ENCODE results near the gene ABO. TPM values are rescaled to one million over a fixed set of nuclear protein-coding genes. Genes with fewer than 3 reads are reported as not detected.
"Not testable (repeated sequence)": the region's sequence is repeated elsewhere in the genome, so short reads cannot be mapped to it uniquely, and the experiment has no call there.

Gene ABO
- total and polyA plus RNA-seq, 2 donors from 2014 or later, result 25.0 to 29.0 TPM

- intact Hi-C loops (cut with DNase I), result no loop called here
- H3K4me1 ChIP-seq (ENCODE audit: control insufficient read depth in 2 of 3, insufficient read depth in 2 of 3, low read depth in 1 of 3, low read length in 3 of 3), result peaks cover 0 to 4% (median 2%) of the 10 kb centered on the region in 3 donors
- H3K27ac ChIP-seq (ENCODE audit: low read depth in 2 of 2, low read length in 2 of 2), result no peak overlapping the region
- H3K9ac ChIP-seq (ENCODE audit: low read length in 3 of 3), result no peak overlapping the region
- FAIRE-seq (no peak), DNase-seq (no peak)
- H3K36me3 ChIP-seq (ENCODE audit: control insufficient read depth in 2 of 3, insufficient read depth in 3 of 3, low read length in 3 of 3), result no peaks in the 10 kb centered on the region
- H3K4me3 ChIP-seq (ENCODE audit: low read length in 3 of 3), result peak overlapping the region in 1 of 3 donors; percentile 60
- TF ChIP-seq CTCF (IDR thresholded peaks at IDR 0.05; ENCODE audit: borderline replicate concordance, extremely low read depth, insufficient read depth), result no peak
- H3K9me3 ChIP-seq (ENCODE audit: control insufficient read depth in 2 of 3, insufficient read depth in 1 of 3, low read length in 3 of 3), result no peaks in the 10 kb centered on the region
- H3K27me3 ChIP-seq (ENCODE audit: control insufficient read depth, insufficient read depth, low read length), result peaks cover 2% of the 10 kb centered on the region
Measured at GRCh38 chr9:133273098-133273497, 1.9 kb downstream of the ABO start.

- FAIRE-seq, result no peak
- Histone ChIP-seq H3K36me3 (ENCODE audit: control insufficient read depth in 2 of 3, insufficient read depth in 3 of 3, low read length in 3 of 3) (no peaks in the 10 kb centered on the region), H3K4me1 (ENCODE audit: control insufficient read depth in 2 of 3, insufficient read depth in 2 of 3, low read depth in 1 of 3, low read length in 3 of 3) (peaks cover 0 to 4% (median 2%) of the 10 kb centered on the region in 3 donors), H3K27ac (ENCODE audit: low read depth in 2 of 2, low read length in 2 of 2) (peak overlapping the region in 1 of 2 donors; percentile 51), H3K9ac (ENCODE audit: low read length in 3 of 3) (no peak overlapping the region), H3K27me3 (ENCODE audit: control insufficient read depth, insufficient read depth, low read length) (no peaks in the 10 kb centered on the region), H3K9me3 (ENCODE audit: control insufficient read depth in 2 of 3, insufficient read depth in 1 of 3, low read length in 3 of 3) (no peaks in the 10 kb centered on the region), H3K4me3 (ENCODE audit: low read length in 3 of 3) (no peak overlapping the region)
- intact Hi-C loops (cut with DNase I), result no loop called here
- DNase-seq, result peak in 1 of 5 donors; percentile 20
- TF ChIP-seq CTCF (IDR thresholded peaks at IDR 0.05; ENCODE audit: borderline replicate concordance, extremely low read depth, insufficient read depth), result no peak
Measured at GRCh38 chr9:133269537-133270362, 5.3 kb downstream of the ABO start.

- peak; percentile 50 for FAIRE-seq
- peak overlapping the region in 1 of 2 donors; percentile 51 for H3K27ac ChIP-seq (ENCODE audit: low read depth in 2 of 2, low read length in 2 of 2)
- H3K4me3 ChIP-seq (ENCODE audit: low read length in 3 of 3); H3K9me3 ChIP-seq (ENCODE audit: control insufficient read depth in 2 of 3, insufficient read depth in 1 of 3, low read length in 3 of 3); intact Hi-C loops (cut with DNase I); H3K4me1 ChIP-seq (ENCODE audit: control insufficient read depth in 2 of 3, insufficient read depth in 2 of 3, low read depth in 1 of 3, low read length in 3 of 3); H3K27me3 ChIP-seq (ENCODE audit: control insufficient read depth, insufficient read depth, low read length); H3K36me3 ChIP-seq (ENCODE audit: control insufficient read depth in 2 of 3, insufficient read depth in 3 of 3, low read length in 3 of 3): not testable (repeated sequence)
- peak overlapping the region in 1 of 3 donors; percentile 3 for H3K9ac ChIP-seq (ENCODE audit: low read length in 3 of 3)
- DNase-seq, result peak in 1 of 5 donors; percentile 34
Measured at GRCh38 chr9:133269136-133269535, 5.9 kb downstream of the ABO start.

- no peak for DNase-seq
- Histone ChIP-seq H3K4me3 (ENCODE audit: low read length in 3 of 3) (no peak overlapping the region), H3K4me1 (ENCODE audit: control insufficient read depth in 2 of 3, insufficient read depth in 2 of 3, low read depth in 1 of 3, low read length in 3 of 3) (peaks cover 0 to 4% (median 2%) of the 10 kb centered on the region in 3 donors), H3K27me3 (ENCODE audit: control insufficient read depth, insufficient read depth, low read length) (no peaks in the 10 kb centered on the region), H3K9ac (ENCODE audit: low read length in 3 of 3) (peak overlapping the region in 1 of 3 donors; percentile 3), H3K27ac (ENCODE audit: low read depth in 2 of 2, low read length in 2 of 2) (peak overlapping the region in 1 of 2 donors; percentile 45), H3K36me3 (ENCODE audit: control insufficient read depth in 2 of 3, insufficient read depth in 3 of 3, low read length in 3 of 3) (no peaks in the 10 kb centered on the region), H3K9me3 (ENCODE audit: control insufficient read depth in 2 of 3, insufficient read depth in 1 of 3, low read length in 3 of 3) (no peaks in the 10 kb centered on the region)
- intact Hi-C loops (cut with DNase I), result no loop called here
- no peak for FAIRE-seq
- TF ChIP-seq CTCF (IDR thresholded peaks at IDR 0.05; ENCODE audit: borderline replicate concordance, extremely low read depth, insufficient read depth), result no peak
Measured at GRCh38 chr9:133268335-133269056, 6.5 kb downstream of the ABO start.
